Measurements from ENCODE around the gene ZNF729. TPM values are rescaled to one million over a fixed set of nuclear protein-coding genes. Genes with fewer than 3 reads are reported as not detected.
"Not testable (repeated sequence)": the region's sequence is repeated elsewhere in the genome, so short reads cannot be mapped to it uniquely, and the experiment has no call there.

ZNF729 gene
- total and polyA plus RNA-seq, 2 of the 13 experiments (the other 11 are each of a cell fraction or from before 2014, with no cell fraction given) = not detected

GRCh38 chr19:22321554-22321953 lies 35.3 kb downstream of the ZNF729 start:
- in situ Hi-C loops (cut with HindIII; ENCODE audit: extremely low pct_ligation_motif_present, low pct_unique_long_range_greater_than_20kb); H3K27ac ChIP-seq (ENCODE audit: extremely low read length, insufficient read depth, low read length); H2AFZ ChIP-seq (ENCODE audit: low read length); H3K36me3 ChIP-seq (replicated peaks in 1 of 2; ENCODE audit: control insufficient read depth in 1 of 2, insufficient read depth in 2 of 2, low read length in 2 of 2); H3K4me2 ChIP-seq (ENCODE audit: low read depth, low read length); H3K9ac ChIP-seq (ENCODE audit: insufficient read depth, low read depth, low read length); H4K20me1 ChIP-seq (ENCODE audit: insufficient read depth, low read length); BruUV-seq (replicated peaks); CTCF ChIA-PET (ENCODE audit: low intra/inter-chr PET ratio, low total read pairs); ATAC-seq; H3K27me3 ChIP-seq (ENCODE audit: control insufficient read depth in 1 of 2, insufficient read depth in 2 of 2, low read length in 2 of 2); intact Hi-C loops (cut with micrococcal nuclease; ENCODE audit: unreplicated experiment); H3K79me2 ChIP-seq (ENCODE audit: insufficient read depth, low read length); H3K4me3 ChIP-seq (replicated peaks in 1 of 3; ENCODE audit: insufficient read depth in 1 of 3, low read depth in 2 of 3, low read length in 3 of 3); FAIRE-seq; H3K4me1 ChIP-seq (ENCODE audit: insufficient read depth, low read length); DNase-seq (ENCODE audit: low spot score); POLR2A ChIA-PET: not testable (repeated sequence)
- 43% methylated on average over 13 of the region's 27 CpGs for WGBS (ENCODE audit: low lambda C conversion rate)
- H3K9me3 ChIP-seq (ENCODE audit: low read length) = peaks cover 76% of the 10 kb centered on the region

DNA sequence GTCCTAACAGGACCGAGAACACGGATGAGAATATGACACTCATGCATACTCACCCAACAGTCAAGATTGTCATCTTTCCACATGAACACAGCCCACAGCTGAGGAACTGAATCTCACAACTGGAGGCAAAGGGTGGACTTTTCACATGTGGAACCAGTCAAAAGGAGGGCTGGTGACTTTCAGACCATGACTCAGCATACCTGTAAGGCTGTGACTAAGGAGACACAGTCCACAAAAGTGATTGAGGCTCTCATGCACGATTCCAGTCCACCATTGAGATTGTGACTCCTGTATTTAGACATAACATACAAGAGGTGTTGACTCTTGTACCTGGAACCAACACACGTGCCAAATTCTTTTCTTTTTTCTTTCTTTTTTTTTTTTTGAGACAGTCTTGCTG lies 40.0 kb downstream of the ZNF729 start:
- Histone ChIP-seq H2AFZ (ENCODE audit: low read length) (no peak overlapping the region), H3K4me2 (ENCODE audit: low read depth, low read length) (no peak overlapping the region), H3K9me3 (ENCODE audit: low read length) (peaks cover 88% of the 10 kb centered on the region), H3K27me3 (ENCODE audit: control insufficient read depth in 1 of 2, insufficient read depth in 2 of 2, low read length in 2 of 2) (no peaks in the 10 kb centered on the region), H3K4me3 (replicated peaks in 1 of 3; ENCODE audit: insufficient read depth in 1 of 3, low read depth in 2 of 3, low read length in 3 of 3) (no peak overlapping the region), H3K79me2 (ENCODE audit: insufficient read depth, low read length) (no peaks in the 10 kb centered on the region), H3K27ac (ENCODE audit: extremely low read length, insufficient read depth, low read length) (no peak overlapping the region), H3K4me1 (ENCODE audit: insufficient read depth, low read length) (no peaks in the 10 kb centered on the region), H3K9ac (ENCODE audit: insufficient read depth, low read depth, low read length) (no peak overlapping the region), H4K20me1 (ENCODE audit: insufficient read depth, low read length) (no peaks in the 10 kb centered on the region), H3K36me3 (replicated peaks in 1 of 2; ENCODE audit: control insufficient read depth in 1 of 2, insufficient read depth in 2 of 2, low read length in 2 of 2) (no peaks in the 10 kb centered on the region)
- in situ Hi-C loops (cut with HindIII; ENCODE audit: extremely low pct_ligation_motif_present, low pct_unique_long_range_greater_than_20kb) = no loop called here
- TF ChIP-seq NFE2L2 (IDR thresholded peaks at IDR 0.05; ENCODE audit: low read length) (peak; percentile 20; the same call in 1 of the 2 replicates), HNF4G (IDR thresholded peaks at IDR 0.05; ENCODE audit: borderline replicate concordance, low read depth, low read length) (no peak), HNF4G (CRISPR knock-in tag; IDR thresholded peaks at IDR 0.05; ENCODE audit: borderline replicate concordance, low read depth) (no peak)
- TF ChIP-seq, protein P1, sequence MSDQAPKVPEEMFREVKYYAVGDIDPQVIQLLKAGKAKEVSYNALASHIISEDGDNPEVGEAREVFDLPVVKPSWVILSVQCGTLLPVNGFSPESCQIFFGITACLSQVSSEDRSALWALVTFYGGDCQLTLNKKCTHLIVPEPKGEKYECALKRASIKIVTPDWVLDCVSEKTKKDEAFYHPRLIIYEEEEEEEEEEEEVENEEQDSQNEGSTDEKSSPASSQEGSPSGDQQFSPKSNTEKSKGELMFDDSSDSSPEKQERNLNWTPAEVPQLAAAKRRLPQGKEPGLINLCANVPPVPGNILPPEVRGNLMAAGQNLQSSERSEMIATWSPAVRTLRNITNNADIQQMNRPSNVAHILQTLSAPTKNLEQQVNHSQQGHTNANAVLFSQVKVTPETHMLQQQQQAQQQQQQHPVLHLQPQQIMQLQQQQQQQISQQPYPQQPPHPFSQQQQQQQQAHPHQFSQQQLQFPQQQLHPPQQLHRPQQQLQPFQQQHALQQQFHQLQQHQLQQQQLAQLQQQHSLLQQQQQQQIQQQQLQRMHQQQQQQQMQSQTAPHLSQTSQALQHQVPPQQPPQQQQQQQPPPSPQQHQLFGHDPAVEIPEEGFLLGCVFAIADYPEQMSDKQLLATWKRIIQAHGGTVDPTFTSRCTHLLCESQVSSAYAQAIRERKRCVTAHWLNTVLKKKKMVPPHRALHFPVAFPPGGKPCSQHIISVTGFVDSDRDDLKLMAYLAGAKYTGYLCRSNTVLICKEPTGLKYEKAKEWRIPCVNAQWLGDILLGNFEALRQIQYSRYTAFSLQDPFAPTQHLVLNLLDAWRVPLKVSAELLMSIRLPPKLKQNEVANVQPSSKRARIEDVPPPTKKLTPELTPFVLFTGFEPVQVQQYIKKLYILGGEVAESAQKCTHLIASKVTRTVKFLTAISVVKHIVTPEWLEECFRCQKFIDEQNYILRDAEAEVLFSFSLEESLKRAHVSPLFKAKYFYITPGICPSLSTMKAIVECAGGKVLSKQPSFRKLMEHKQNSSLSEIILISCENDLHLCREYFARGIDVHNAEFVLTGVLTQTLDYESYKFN (CRISPR knock-in tag; conservative IDR thresholded peaks at IDR 0.05) = no peak
- no peak for ATAC-seq
- POLR2A ChIA-PET = no interaction called here
- DNase-seq (ENCODE audit: low spot score) = no peak
- CTCF ChIA-PET (ENCODE audit: low intra/inter-chr PET ratio, low total read pairs) = no interaction called here
- BruUV-seq (replicated peaks) = no TSS peak
- intact Hi-C loops (cut with micrococcal nuclease; ENCODE audit: unreplicated experiment) = no loop called here
- 11% methylated on average over 4 of the region's 4 CpGs for WGBS (ENCODE audit: low lambda C conversion rate)
- FAIRE-seq = no peak

All from HepG2 (cell line).